ENCODE measurements around the gene WHAMM. TPM values are rescaled to one million over a fixed set of nuclear protein-coding genes. Genes with fewer than 3 reads are reported as not detected.
A peak's percentile ranks its signal among the peaks of the same experiment; 100 is the strongest.

WHAMM gene
- polyA plus RNA-seq, 4 donors, result 4.5 to 12.5 (median 6.2) TPM

- Histone ChIP-seq H3K4me3 (ENCODE audit: low read depth in 1 of 3, low read length in 3 of 3) (no peak overlapping the region), H3K36me3 (ENCODE audit: control insufficient read depth in 3 of 3, insufficient read depth in 2 of 3, low read depth in 1 of 3, low read length in 3 of 3) (peaks cover 6 to 32% (median 12%) of the 10 kb centered on the region in 3 donors)
- FAIRE-seq, result no peak
These were observed 29.7 kb downstream of the WHAMM start for GRCh38 chr15:82839136-82839535.

GRCh38 chr15:82840166-82840565 is 30.7 kb downstream of the WHAMM start:
- no peaks in the 10 kb centered on the region for H3K9me3 ChIP-seq (ENCODE audit: control insufficient read depth in 2 of 2, insufficient read depth in 1 of 2, low read depth in 1 of 2, low read length in 1 of 2)
- no peak overlapping the region for H3K4me3 ChIP-seq (ENCODE audit: low read depth in 1 of 3, low read length in 3 of 3)
- H3K27me3 ChIP-seq (ENCODE audit: control insufficient read depth in 3 of 3, insufficient read depth in 3 of 3, low read length in 3 of 3), result no peaks in the 10 kb centered on the region
- H3K36me3 ChIP-seq (ENCODE audit: control insufficient read depth in 3 of 3, insufficient read depth in 2 of 3, low read depth in 1 of 3, low read length in 3 of 3), result peaks cover 4 to 27% (median 10%) of the 10 kb centered on the region in 3 donors
- H3K4me1 ChIP-seq (ENCODE audit: control insufficient read depth in 3 of 3, insufficient read depth in 2 of 3, low read depth in 1 of 3, low read length in 2 of 3), result no peaks in the 10 kb centered on the region
- FAIRE-seq (no peak), DNase-seq (no peak)
- no peak overlapping the region for H3K27ac ChIP-seq (ENCODE audit: low read depth in 1 of 3, low read length in 2 of 3)
- WGBS, 3 donors, result 94 to 97% (median 97%) methylated on average over 4 of the region's 4 CpGs

More at GRCh38 chr15:82839136-82839535, 29.7 kb downstream of the WHAMM start:
- H3K27ac ChIP-seq (ENCODE audit: low read depth in 1 of 3, low read length in 2 of 3), result no peak overlapping the region
- H3K27me3 ChIP-seq (ENCODE audit: control insufficient read depth in 3 of 3, insufficient read depth in 3 of 3, low read length in 3 of 3), result no peaks in the 10 kb centered on the region
- H3K9me3 ChIP-seq (ENCODE audit: control insufficient read depth in 2 of 2, insufficient read depth in 1 of 2, low read depth in 1 of 2, low read length in 1 of 2), result no peaks in the 10 kb centered on the region
- DNase-seq, result no peak
- H3K4me1 ChIP-seq (ENCODE audit: control insufficient read depth in 3 of 3, insufficient read depth in 2 of 3, low read depth in 1 of 3, low read length in 2 of 3), result no peaks in the 10 kb centered on the region

GRCh38 chr15:82843566-82843965 is 34.1 kb downstream of the WHAMM start:
- no peaks in the 10 kb centered on the region for H3K36me3 ChIP-seq (ENCODE audit: control insufficient read depth in 3 of 3, insufficient read depth in 2 of 3, low read depth in 1 of 3, low read length in 3 of 3)
- 82 to 89% (median 89%) methylated on average over 3 of the region's 3 CpGs for WGBS, 3 donors
- H3K27ac ChIP-seq (ENCODE audit: low read depth in 1 of 3, low read length in 2 of 3), result no peak overlapping the region
- no peaks in the 10 kb centered on the region for H3K27me3 ChIP-seq (ENCODE audit: control insufficient read depth in 3 of 3, insufficient read depth in 3 of 3, low read length in 3 of 3)
- no peaks in the 10 kb centered on the region for H3K4me1 ChIP-seq (ENCODE audit: control insufficient read depth in 3 of 3, insufficient read depth in 2 of 3, low read depth in 1 of 3, low read length in 2 of 3)
- no peak overlapping the region for H3K4me3 ChIP-seq (ENCODE audit: low read depth in 1 of 3, low read length in 3 of 3)
- DNase-seq (no peak), FAIRE-seq (no peak)
- no peaks in the 10 kb centered on the region for H3K9me3 ChIP-seq (ENCODE audit: control insufficient read depth in 2 of 2, insufficient read depth in 1 of 2, low read depth in 1 of 2, low read length in 1 of 2)

GRCh38 chr15:82845686-82846085 is 36.3 kb downstream of the WHAMM start:
- DNase-seq (no peak), FAIRE-seq (no peak)
- no peaks in the 10 kb centered on the region for H3K9me3 ChIP-seq (ENCODE audit: control insufficient read depth in 2 of 2, insufficient read depth in 1 of 2, low read depth in 1 of 2, low read length in 1 of 2)
- H3K4me3 ChIP-seq (ENCODE audit: low read depth in 1 of 3, low read length in 3 of 3), result no peak overlapping the region
- H3K36me3 ChIP-seq (ENCODE audit: control insufficient read depth in 3 of 3, insufficient read depth in 2 of 3, low read depth in 1 of 3, low read length in 3 of 3), result no peaks in the 10 kb centered on the region
- 67 to 85% (median 75%) methylated on average over 7 of the region's 7 CpGs for WGBS, 3 donors
- no peaks in the 10 kb centered on the region for H3K4me1 ChIP-seq (ENCODE audit: control insufficient read depth in 3 of 3, insufficient read depth in 2 of 3, low read depth in 1 of 3, low read length in 2 of 3)
- no peak overlapping the region for H3K27ac ChIP-seq (ENCODE audit: low read depth in 1 of 3, low read length in 2 of 3)
- no peaks in the 10 kb centered on the region for H3K27me3 ChIP-seq (ENCODE audit: control insufficient read depth in 3 of 3, insufficient read depth in 3 of 3, low read length in 3 of 3)

GRCh38 chr15:82846621-82847020 is 37.2 kb downstream of the WHAMM start:
- H3K9me3 ChIP-seq (ENCODE audit: control insufficient read depth in 2 of 2, insufficient read depth in 1 of 2, low read depth in 1 of 2, low read length in 1 of 2), result no peaks in the 10 kb centered on the region
- WGBS, 3 donors, result 91 to 95% (median 92%) methylated on average over 4 of the region's 4 CpGs
- H3K4me3 ChIP-seq (ENCODE audit: low read depth in 1 of 3, low read length in 3 of 3), result no peak overlapping the region
- H3K36me3 ChIP-seq (ENCODE audit: control insufficient read depth in 3 of 3, insufficient read depth in 2 of 3, low read depth in 1 of 3, low read length in 3 of 3), result no peaks in the 10 kb centered on the region
- H3K27ac ChIP-seq (ENCODE audit: low read depth in 1 of 3, low read length in 2 of 3), result no peak overlapping the region
- DNase-seq, result no peak
- no peak for FAIRE-seq
- no peaks in the 10 kb centered on the region for H3K27me3 ChIP-seq (ENCODE audit: control insufficient read depth in 3 of 3, insufficient read depth in 3 of 3, low read length in 3 of 3)
- H3K4me1 ChIP-seq (ENCODE audit: control insufficient read depth in 3 of 3, insufficient read depth in 2 of 3, low read depth in 1 of 3, low read length in 2 of 3), result no peaks in the 10 kb centered on the region

- Histone ChIP-seq H3K27ac (ENCODE audit: low read depth in 1 of 3, low read length in 2 of 3) (no peak overlapping the region), H3K4me3 (ENCODE audit: low read depth in 1 of 3, low read length in 3 of 3) (no peak overlapping the region), H3K36me3 (ENCODE audit: control insufficient read depth in 3 of 3, insufficient read depth in 2 of 3, low read depth in 1 of 3, low read length in 3 of 3) (peaks cover 0 to 2% (median 0%) of the 10 kb centered on the region in 3 donors), H3K27me3 (ENCODE audit: control insufficient read depth in 3 of 3, insufficient read depth in 3 of 3, low read length in 3 of 3) (no peaks in the 10 kb centered on the region), H3K4me1 (ENCODE audit: control insufficient read depth in 3 of 3, insufficient read depth in 2 of 3, low read depth in 1 of 3, low read length in 2 of 3) (no peaks in the 10 kb centered on the region), H3K9me3 (ENCODE audit: control insufficient read depth in 2 of 2, insufficient read depth in 1 of 2, low read depth in 1 of 2, low read length in 1 of 2) (no peaks in the 10 kb centered on the region)
- FAIRE-seq (no peak), DNase-seq (no peak)
- 78 to 83% (median 82%) methylated on average over 7 to 8 of the region's 8 CpGs for WGBS, 3 donors
These were observed 38.3 kb downstream of the WHAMM start for GRCh38 chr15:82847703-82848102.

- no peak for FAIRE-seq
- DNase-seq, result no peak
- no peak overlapping the region for H3K4me3 ChIP-seq (ENCODE audit: low read depth in 1 of 3, low read length in 3 of 3)
These were observed 39.0 kb downstream of the WHAMM start for GRCh38 chr15:82848241-82848993.

GRCh38 chr15:82849556-82850512 is 40.4 kb downstream of the WHAMM start:
- no peak for FAIRE-seq

More at GRCh38 chr15:82848241-82848993, 39.0 kb downstream of the WHAMM start:
- peaks cover 0 to 2% (median 0%) of the 10 kb centered on the region in 3 donors for H3K36me3 ChIP-seq (ENCODE audit: control insufficient read depth in 3 of 3, insufficient read depth in 2 of 3, low read depth in 1 of 3, low read length in 3 of 3)
- H3K27ac ChIP-seq (ENCODE audit: low read depth in 1 of 3, low read length in 2 of 3), result no peak overlapping the region
- no peaks in the 10 kb centered on the region for H3K27me3 ChIP-seq (ENCODE audit: control insufficient read depth in 3 of 3, insufficient read depth in 3 of 3, low read length in 3 of 3)
- WGBS, 3 donors, result 73 to 89% (median 76%) methylated on average over 9 of the region's 9 CpGs
- H3K9me3 ChIP-seq (ENCODE audit: control insufficient read depth in 2 of 2, insufficient read depth in 1 of 2, low read depth in 1 of 2, low read length in 1 of 2), result no peaks in the 10 kb centered on the region
- H3K4me1 ChIP-seq (ENCODE audit: control insufficient read depth in 3 of 3, insufficient read depth in 2 of 3, low read depth in 1 of 3, low read length in 2 of 3), result no peaks in the 10 kb centered on the region

More at GRCh38 chr15:82849556-82850512, 40.4 kb downstream of the WHAMM start:
- Histone ChIP-seq H3K4me1 (ENCODE audit: control insufficient read depth in 3 of 3, insufficient read depth in 2 of 3, low read depth in 1 of 3, low read length in 2 of 3) (no peaks in the 10 kb centered on the region), H3K36me3 (ENCODE audit: control insufficient read depth in 3 of 3, insufficient read depth in 2 of 3, low read depth in 1 of 3, low read length in 3 of 3) (peaks cover 0 to 2% (median 0%) of the 10 kb centered on the region in 3 donors), H3K27me3 (ENCODE audit: control insufficient read depth in 3 of 3, insufficient read depth in 3 of 3, low read length in 3 of 3) (no peaks in the 10 kb centered on the region), H3K4me3 (ENCODE audit: low read depth in 1 of 3, low read length in 3 of 3) (no peak overlapping the region), H3K27ac (ENCODE audit: low read depth in 1 of 3, low read length in 2 of 3) (peak overlapping the region in 1 of 3 donors; percentile 49), H3K9me3 (ENCODE audit: control insufficient read depth in 2 of 2, insufficient read depth in 1 of 2, low read depth in 1 of 2, low read length in 1 of 2) (no peaks in the 10 kb centered on the region)
- peak; percentile 88 to 92 for DNase-seq
- 18 to 26% (median 24%) methylated on average over 23 of the region's 23 CpGs for WGBS, 3 donors

Data from small intestine (tissue), 7 donors.